AG20443 (cell line): ENCODE results near the gene CCDC85B.
"Not testable (repeated sequence)": the region's sequence is repeated elsewhere in the genome, so short reads cannot be mapped to it uniquely, and the experiment has no call there.

Source experiments
- DNase-seq: peaks from one replicate; pipeline ENCODE4 v3.0.0; 2012; ENCODE audit warnings: low spot score, mixed read lengths

CCDC85B gene

GRCh38 chr11:65887723-65888162, 2.7 kb upstream of the CCDC85B start:
- peak; percentile 41 for DNase-seq

GRCh38 chr11:65888163-65888814, 2.2 kb upstream of the CCDC85B start, which contains the start of gene FIBP:
FIBP (minus strand) TSS chr11:65888471; CDS start chr11:65888418, 53 bp downstream.
- peak; percentile 97 for DNase-seq

- no peak for DNase-seq
These were observed 1.0 kb downstream of the CCDC85B start for GRCh38 chr11:65891219-65892136.

- not testable (repeated sequence) for DNase-seq
These were observed 1.7 kb downstream of the CCDC85B start for GRCh38 chr11:65892137-65892540.

- no peak for DNase-seq
These were observed 2.3 kb downstream of the CCDC85B start for GRCh38 chr11:65892661-65893317.

GRCh38 chr11:65894034-65894591, 3.6 kb downstream of the CCDC85B start:
- DNase-seq = no peak

GRCh38 chr11:65895482-65895981, 5.1 kb downstream of the CCDC85B start:
- DNase-seq = no peak

GRCh38 chr11:65896034-65896999, 5.8 kb downstream of the CCDC85B start:
- DNase-seq = no peak

- DNase-seq = no peak
These were observed 6.6 kb downstream of the CCDC85B start for GRCh38 chr11:65897020-65897471.

- no peak for DNase-seq
These were observed 8.3 kb downstream of the CCDC85B start for GRCh38 chr11:65898656-65899355.

- peak; percentile 84 for DNase-seq
These were observed 9.1 kb downstream of the CCDC85B start for GRCh38 chr11:65899356-65900124.

- DNase-seq = peak; percentile 95
These were observed 9.8 kb downstream of the CCDC85B start, which contains the start of gene FOSL1 for GRCh38 chr11:65900125-65900898. FOSL1 (minus strand) TSS chr11:65900388; CDS start chr11:65900339, 49 bp downstream.

GRCh38 chr11:65900899-65901180, 10.4 kb downstream of the CCDC85B start:
- DNase-seq = no peak

- DNase-seq = peak; percentile 86
These were observed 12.6 kb downstream of the CCDC85B start for GRCh38 chr11:65903068-65903481.

GRCh38 chr11:65903715-65904114, 13.2 kb downstream of the CCDC85B start:
- DNase-seq = no peak

GRCh38 chr11:65906602-65907001, 16.1 kb downstream of the CCDC85B start:
- DNase-seq = no peak

GRCh38 chr11:65907878-65908277, 17.4 kb downstream of the CCDC85B start:
- DNase-seq = no peak
